Limb (tissue), 2 donors: Measurements from ENCODE around the gene CDC20.

Source experiments
- DNase-seq, 2 donors: peaks; one replicate each; pipeline ENCODE4 v3.0.0-alpha.2; 2016; ENCODE audit errors: extremely low spot score in 2 of 2

CDC20 gene

GRCh38 chr1:43329995-43330751, 28.6 kb upstream of the CDC20 start:
- DNase-seq = no peak

- DNase-seq = no peak
These were observed 27.1 kb upstream of the CDC20 start for GRCh38 chr1:43331688-43332087.

GRCh38 chr1:43334453-43335205, 24.2 kb upstream of the CDC20 start:
- DNase-seq = no peak

- DNase-seq = no peak
These were observed 21.2 kb upstream of the CDC20 start, which contains the start of gene MPL for GRCh38 chr1:43337588-43337987. TSS of gene MPL (plus strand) at chr1:43337818. CDS start at chr1:43337849, 31 bp downstream.

- DNase-seq = no peak
These were observed 20.8 kb upstream of the CDC20 start for GRCh38 chr1:43338001-43338400.

- DNase-seq = no peak
These were observed 19.1 kb upstream of the CDC20 start for GRCh38 chr1:43339584-43340232.

GRCh38 chr1:43340559-43340958, 18.2 kb upstream of the CDC20 start:
- DNase-seq = no peak

GRCh38 chr1:43344267-43344850, 14.4 kb upstream of the CDC20 start:
- DNase-seq = no peak

GRCh38 chr1:43345120-43345519, 13.7 kb upstream of the CDC20 start:
- DNase-seq = no peak

GRCh38 chr1:43346636-43347035, 12.1 kb upstream of the CDC20 start:
- DNase-seq = no peak

GRCh38 chr1:43348343-43348808, 10.4 kb upstream of the CDC20 start:
- no peak for DNase-seq

- DNase-seq = peak; percentile 51 to 89
These were observed 9.8 kb upstream of the CDC20 start for GRCh38 chr1:43348809-43349593.

GRCh38 chr1:43349594-43350306, 9.0 kb upstream of the CDC20 start:
- peak in 1 of 2 donors; percentile 14 for DNase-seq

GRCh38 chr1:43350976-43351375, 7.8 kb upstream of the CDC20 start:
- no peak for DNase-seq

GRCh38 chr1:43351421-43352350, 7.1 kb upstream of the CDC20 start:
- DNase-seq = no peak

GRCh38 chr1:43352351-43352705, 6.5 kb upstream of the CDC20 start:
- no peak for DNase-seq

- DNase-seq = no peak
These were observed 5.9 kb upstream of the CDC20 start for GRCh38 chr1:43352881-43353280.

GRCh38 chr1:43354471-43354870, 4.3 kb upstream of the CDC20 start:
- no peak for DNase-seq

- no peak for DNase-seq
These were observed 3.8 kb upstream of the CDC20 start for GRCh38 chr1:43354936-43355335.
